CD4-positive, alpha-beta T cell (primary cell): ENCODE measurements around the gene CXCR2. TPM values are rescaled to one million over a fixed set of nuclear protein-coding genes. Genes with fewer than 3 reads are reported as not detected.
A peak's percentile ranks its signal among the peaks of the same experiment; 100 is the strongest.

Experiments used
- ATAC-seq: fragments of 200-7000 bp; cut with Tn5 transposase; one replicate; pipeline ENCODE4 v1.10.0; 2022; ENCODE audit warnings: mild to moderate bottlenecking; ENCODE audit not compliant: poor library complexity
- CTCF ChIA-PET: fragments of 350-600 bp; sonication (Branson Sonifier 250); formaldehyde crosslinking; loops from one replicate; lab custom pipeline; 2021; ENCODE audit warnings: antibody characterized with exemption, inconsistent platforms; lab: Charles Lee
- POLR2A ChIA-PET: fragments of 350-600 bp; sonication (Branson Sonifier 250); formaldehyde crosslinking; loops from one replicate; lab custom pipeline; 2021; ENCODE audit warnings: antibody characterized with exemption, inconsistent platforms; lab: Charles Lee
- DNase-seq, 14 experiments: peaks; one replicate each; pipeline ENCODE4 v3.0.0-alpha.2; 2013 to 2020; ENCODE audit warnings: mixed read lengths in 2 of 14
- H3K27ac ChIP-seq, 2 donors: one replicate each; pipeline versions ENCODE4 v1.5.1 to v1.7.0; 2013; ENCODE audit warnings: low read length in 2 of 2, low read depth in 1 of 2, mild to moderate bottlenecking in 1 of 2
- H3K27me3 ChIP-seq, 2 experiments: 1 replicate in 1 of 2; 2 replicates in 1 of 2; pipeline versions ENCODE4 v1.6.1 to v1.7.0; 2013; ENCODE audit warnings: low read length in 2 of 2, control low read depth in 1 of 2, mild to moderate bottlenecking in 1 of 2, moderate library complexity in 1 of 2; ENCODE audit not compliant: insufficient read depth in 2 of 2, control insufficient read depth in 1 of 2
- H3K36me3 ChIP-seq: one replicate; pipeline ENCODE4 v1.6.1; 2013; ENCODE audit warnings: low read length, control low read depth; ENCODE audit not compliant: insufficient read depth
- H3K4me1 ChIP-seq: one replicate; pipeline ENCODE4 v1.6.1; 2013; ENCODE audit warnings: low read length, control low read depth; ENCODE audit not compliant: insufficient read depth
- H3K4me3 ChIP-seq: one replicate; pipeline ENCODE4 v1.5.1; 2013; ENCODE audit warnings: mild to moderate bottlenecking, low read length, moderate library complexity
- H3K9me3 ChIP-seq, 2 experiments: 1 replicate in 1 of 2; 2 replicates in 1 of 2; pipeline versions ENCODE4 v1.6.1 to v1.7.0; 2013; ENCODE audit warnings: low read length in 2 of 2, mild to moderate bottlenecking in 2 of 2, control low read depth in 1 of 2, moderate library complexity in 1 of 2; ENCODE audit not compliant: control insufficient read depth in 1 of 2, insufficient read depth in 1 of 2
- H3K27ac Mint-ChIP-seq: one replicate; pipeline ENCODE4 v1.8.0; 2020; ENCODE audit warnings: mixed read lengths
- H3K27me3 Mint-ChIP-seq: one replicate; pipeline ENCODE4 v1.8.0; 2021; ENCODE audit warnings: mixed read lengths
- H3K36me3 Mint-ChIP-seq: one replicate; pipeline ENCODE4 v1.8.0; 2021; ENCODE audit warnings: low read depth, mixed read lengths
- H3K4me1 Mint-ChIP-seq: one replicate; pipeline ENCODE4 v1.8.0; 2021; ENCODE audit warnings: low read depth, mixed read lengths
- H3K4me3 Mint-ChIP-seq: one replicate; pipeline ENCODE4 v1.8.0; 2020; ENCODE audit warnings: mild to moderate bottlenecking, mixed read lengths
- H3K9me3 Mint-ChIP-seq: one replicate; pipeline ENCODE4 v1.8.0; 2020; ENCODE audit warnings: mixed read lengths
- intact Hi-C, 2 experiments: fragments of 100-400 bp; cut with DNase I in 1 of 2; cut with micrococcal nuclease in 1 of 2; formaldehyde crosslinking; loops; one replicate each; pipeline versions ENCODE4 v1.15.1 to v1.9.0; 2023 to 2025; cut with DNase I, micrococcal nuclease
- polyA plus RNA-seq, 2 donors: library from polyadenylated mRNA; unstranded; fragments of 120-200 nt; gene quantifications; one replicate each; pipeline ENCODE4 v1.2.1, GENCODE V29; 2013
- total RNA-seq, 174 experiments: library from RNA in 2 of 174; stranded (reverse) in 2 of 174; gene quantifications; one replicate each; pipeline ENCODE4 v1.2.3 and lab custom pipeline; 2021 to 2026
- TF ChIP-seq, protein P1 (sequence below): fragments of 200-600 bp; IDR thresholded peaks from one replicate; pipeline ENCODE4 v1.8.0; 2022; ENCODE audit warnings: antibody characterized with exemption, mild to moderate bottlenecking

The CXCR2 gene
- total RNA-seq (not detected), total RNA-seq (lab: John Stamatoyannopoulos, UW) (0 to 1.2 (median 0) reads per million in 172 experiments)
- 0.83 TPM for polyA plus RNA-seq (2013, experiment 1 of 2)
- polyA plus RNA-seq (2013, experiment 2 of 2), result 1.2 TPM

DNA sequence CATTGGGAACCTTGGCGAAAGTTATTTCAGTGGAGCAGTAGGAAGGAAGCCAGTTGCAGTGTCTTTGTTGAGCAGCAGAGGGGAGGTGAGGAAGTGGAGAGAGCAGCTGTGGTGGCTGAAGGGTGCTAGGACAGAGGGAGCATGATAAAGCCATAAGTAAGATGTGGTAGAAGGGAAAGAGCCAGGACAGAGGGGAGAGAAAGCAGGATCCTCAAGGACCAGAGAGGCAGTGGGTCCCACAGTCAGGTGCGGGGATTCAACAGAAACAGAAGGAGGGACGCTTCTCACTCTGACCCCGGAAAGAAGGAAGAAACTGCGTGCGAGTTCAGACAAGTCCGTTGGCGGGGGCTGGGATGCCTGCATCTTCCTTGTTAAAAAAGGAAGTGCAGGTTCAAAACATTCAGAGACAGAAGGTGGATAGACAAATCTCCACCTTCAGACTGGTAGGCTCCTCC is at the start of gene CXCR2:
TSS of gene CXCR2 (plus strand) at position 403 of the 455 bp plus-strand sequence. CDS start 8,774 bp downstream, outside the sequence.
- ChIA-PET POLR2A (no interaction called here), CTCF (no interaction called here)
- peak in 1 of 14 experiments; percentile 13 for DNase-seq
- TF ChIP-seq, protein P1, sequence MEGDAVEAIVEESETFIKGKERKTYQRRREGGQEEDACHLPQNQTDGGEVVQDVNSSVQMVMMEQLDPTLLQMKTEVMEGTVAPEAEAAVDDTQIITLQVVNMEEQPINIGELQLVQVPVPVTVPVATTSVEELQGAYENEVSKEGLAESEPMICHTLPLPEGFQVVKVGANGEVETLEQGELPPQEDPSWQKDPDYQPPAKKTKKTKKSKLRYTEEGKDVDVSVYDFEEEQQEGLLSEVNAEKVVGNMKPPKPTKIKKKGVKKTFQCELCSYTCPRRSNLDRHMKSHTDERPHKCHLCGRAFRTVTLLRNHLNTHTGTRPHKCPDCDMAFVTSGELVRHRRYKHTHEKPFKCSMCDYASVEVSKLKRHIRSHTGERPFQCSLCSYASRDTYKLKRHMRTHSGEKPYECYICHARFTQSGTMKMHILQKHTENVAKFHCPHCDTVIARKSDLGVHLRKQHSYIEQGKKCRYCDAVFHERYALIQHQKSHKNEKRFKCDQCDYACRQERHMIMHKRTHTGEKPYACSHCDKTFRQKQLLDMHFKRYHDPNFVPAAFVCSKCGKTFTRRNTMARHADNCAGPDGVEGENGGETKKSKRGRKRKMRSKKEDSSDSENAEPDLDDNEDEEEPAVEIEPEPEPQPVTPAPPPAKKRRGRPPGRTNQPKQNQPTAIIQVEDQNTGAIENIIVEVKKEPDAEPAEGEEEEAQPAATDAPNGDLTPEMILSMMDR, result no peak
- Mint-ChIP-seq H3K27ac (no peak within 1 kb of the TSS), H3K9me3 (peaks cover 9% of the 10 kb centered on the region), H3K36me3 (no peaks in the 10 kb centered on the region), H3K27me3 (peaks cover 42% of the 10 kb centered on the region), H3K4me3 (no peak within 1 kb of the TSS), H3K4me1 (peaks cover 6% of the 10 kb centered on the region)
- Histone ChIP-seq H3K4me1 (peaks cover 2% of the 10 kb centered on the region), H3K4me3 (no peak within 1 kb of the TSS), H3K9me3 (peaks cover 0 to 15% of the 10 kb centered on the region in 2 experiments), H3K27me3 (peaks cover 5 to 6% of the 10 kb centered on the region in 2 experiments), H3K27ac (no peak within 1 kb of the TSS), H3K36me3 (no peaks in the 10 kb centered on the region)
- intact Hi-C loops, result no loop called here
- ATAC-seq, result no peak

DNA sequence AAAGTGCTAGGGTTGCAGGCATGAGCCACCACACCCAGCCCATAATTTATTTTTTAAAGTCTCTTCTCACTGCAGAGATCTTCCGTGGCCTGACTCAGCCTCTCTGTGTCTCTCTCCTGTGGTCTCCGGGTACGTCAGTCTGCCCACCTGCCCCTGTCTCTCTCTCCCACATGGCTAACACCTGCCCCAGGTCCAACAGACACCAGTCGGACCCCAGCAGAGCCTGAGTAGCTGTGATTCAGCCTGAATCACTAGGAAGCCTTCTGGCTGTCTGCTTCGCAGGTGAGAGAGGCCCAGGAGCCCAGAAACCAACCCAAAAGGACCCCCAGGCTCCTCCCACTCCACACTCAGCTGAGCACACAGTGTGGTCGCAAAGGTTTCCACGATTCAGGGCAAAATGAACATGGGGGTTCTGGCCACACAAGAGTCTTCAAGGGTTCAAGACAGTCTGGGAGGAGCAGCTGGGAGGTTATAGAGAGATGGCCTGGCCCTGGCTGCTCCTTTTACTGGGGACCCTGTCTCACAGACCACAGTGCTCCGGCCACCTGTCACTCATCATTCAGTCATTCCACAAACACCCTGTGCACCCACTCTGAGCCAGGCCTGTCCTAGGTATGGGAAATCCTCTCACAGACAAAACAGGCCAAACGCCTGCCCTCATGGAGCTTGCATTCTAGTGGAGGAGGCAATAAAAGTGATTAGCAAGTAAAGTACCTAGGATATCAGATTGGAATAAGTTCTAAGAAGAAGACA is 48.2 kb upstream of the CXCR2 start:
- Mint-ChIP-seq H3K4me3 (no peak overlapping the region), H3K27ac (no peak overlapping the region), H3K4me1 (no peaks in the 10 kb centered on the region), H3K36me3 (no peaks in the 10 kb centered on the region), H3K9me3 (no peaks in the 10 kb centered on the region), H3K27me3 (no peaks in the 10 kb centered on the region)
- H3K36me3 ChIP-seq, result no peaks in the 10 kb centered on the region
- DNase-seq (no peak), ATAC-seq (no peak)
- H3K4me3 ChIP-seq, result no peak overlapping the region
- H3K27ac ChIP-seq, result no peak overlapping the region
- ChIA-PET CTCF (interaction anchor here (1.1 kb wide), 1 partner anchor 9 kb away, joined by 3 read pairs; no protein-coding TSS in a partner anchor), POLR2A (no interaction called here)
- TF ChIP-seq, protein P1, result no peak
- no peaks in the 10 kb centered on the region for H3K9me3 ChIP-seq
- H3K27me3 ChIP-seq, result no peaks in the 10 kb centered on the region
- intact Hi-C loops, result no loop called here
- no peaks in the 10 kb centered on the region for H3K4me1 ChIP-seq

DNA sequence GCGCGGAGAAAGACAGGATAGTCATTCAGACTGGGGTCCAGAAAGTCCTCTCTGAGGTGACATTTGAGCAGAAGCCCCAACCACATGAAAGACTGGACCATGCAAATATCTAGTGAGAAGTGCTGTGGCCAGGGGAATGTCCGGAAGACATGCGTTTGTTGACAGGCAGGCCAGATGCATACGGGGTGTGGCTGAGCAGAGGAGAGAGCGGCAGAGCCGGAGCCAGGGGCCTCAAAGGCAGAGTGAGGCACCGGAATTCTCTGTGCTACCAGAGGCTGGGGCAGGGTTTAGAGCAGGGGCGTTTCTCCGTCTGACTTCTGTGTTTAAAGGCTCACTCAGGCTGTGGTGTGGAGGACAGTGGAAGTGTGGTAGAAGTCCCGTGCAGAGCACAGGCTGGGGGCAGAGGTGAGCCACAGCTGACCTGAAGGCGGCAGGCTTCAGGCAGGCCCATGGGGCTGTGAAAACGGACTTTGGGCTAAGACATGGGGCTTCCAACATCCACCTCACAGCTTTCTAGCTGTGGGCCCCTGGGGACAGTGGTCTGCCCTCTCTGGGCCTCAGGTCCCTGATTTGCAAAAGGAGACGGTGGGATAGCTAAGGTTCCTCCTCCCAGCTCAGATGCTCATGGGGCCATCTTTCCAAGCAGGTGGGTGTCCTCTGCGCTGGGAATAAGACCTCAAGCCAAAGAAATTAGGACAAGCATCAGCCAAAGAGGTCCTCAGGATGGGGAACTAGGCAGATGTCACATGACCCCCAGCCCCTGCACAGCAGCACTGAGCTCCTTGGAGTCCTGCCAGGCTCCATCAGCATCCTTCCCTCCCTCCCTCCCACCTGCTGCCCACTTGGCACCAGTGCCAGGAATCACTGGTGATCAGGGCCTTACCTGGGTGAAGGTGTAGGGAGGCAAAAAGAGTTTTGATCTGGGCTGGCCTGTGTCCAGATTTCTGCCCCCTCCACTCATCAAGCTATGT is 45.6 kb upstream of the CXCR2 start:
- no peaks in the 10 kb centered on the region for H3K4me1 ChIP-seq
- H3K36me3 ChIP-seq, result no peaks in the 10 kb centered on the region
- ATAC-seq, result no peak
- Mint-ChIP-seq H3K36me3 (no peaks in the 10 kb centered on the region), H3K9me3 (no peaks in the 10 kb centered on the region), H3K27ac (no peak overlapping the region), H3K4me1 (no peaks in the 10 kb centered on the region), H3K27me3 (no peaks in the 10 kb centered on the region), H3K4me3 (no peak overlapping the region)
- no peak overlapping the region for H3K4me3 ChIP-seq
- intact Hi-C loops, result no loop called here
- peaks cover 0 to 4% of the 10 kb centered on the region in 2 experiments for H3K27me3 ChIP-seq
- POLR2A ChIA-PET, result no interaction called here
- CTCF ChIA-PET, result no interaction called here
- TF ChIP-seq, protein P1, result no peak
- no peak overlapping the region for H3K27ac ChIP-seq
- peak in 1 of 14 experiments; percentile 4 for DNase-seq
- peaks cover 0 to 5% of the 10 kb centered on the region in 2 experiments for H3K9me3 ChIP-seq
